Measurements from ENCODE around the gene BCL11B.

DNA sequence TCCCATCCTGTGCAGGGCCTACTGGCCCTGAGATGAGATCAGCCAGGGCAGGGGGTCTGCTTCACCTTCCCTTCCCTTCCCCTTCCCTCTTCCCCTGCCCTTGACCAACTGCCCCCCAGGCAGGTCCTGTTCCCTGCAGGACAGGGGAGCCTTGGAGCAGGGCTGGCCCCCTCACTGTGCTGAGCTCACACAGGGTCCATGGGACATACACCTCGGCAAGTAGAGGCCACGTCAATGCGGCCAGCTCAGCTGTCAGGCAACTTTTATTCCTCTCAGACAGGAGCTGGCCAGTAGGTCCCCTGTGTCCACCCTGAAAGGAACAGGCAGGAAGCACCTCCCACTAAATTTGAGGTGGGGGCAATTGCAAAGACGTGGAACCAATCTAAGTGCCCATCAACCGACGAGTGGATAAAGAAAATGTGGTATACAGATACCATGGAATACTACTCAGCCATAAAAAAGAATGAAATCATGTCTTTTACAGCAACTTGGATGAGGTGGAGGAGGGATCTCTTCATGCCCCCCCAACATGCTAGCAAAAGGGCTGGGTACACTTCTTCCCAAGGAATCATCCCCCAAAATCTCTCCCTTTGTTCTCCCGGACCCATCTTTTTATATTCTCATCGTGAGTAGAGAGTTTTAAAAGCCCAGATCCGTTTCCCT is 148.7 kb downstream of the BCL11B start:
- TF ChIP-seq GATA2 (IDR thresholded peaks at IDR 0.05; ENCODE audit: low read depth, low read length) (no peak), GATA3 (IDR thresholded peaks at IDR 0.05; ENCODE audit: low read depth, low read length) (no peak)

Measured in SH-SY5Y (cell line).